Epithelial cell of esophagus (primary cell): Measurements from ENCODE around the gene ARHGAP42.

ENCODE experiments used
- DNase-seq: peaks from one replicate; pipeline ENCODE4 v3.0.0; 2010; ENCODE audit warnings: low read depth
- H3K4me3 ChIP-seq: 2 replicates; pipeline ENCODE4 v1.5.1; 2011; ENCODE audit warnings: mild to moderate bottlenecking, low read length, control low read depth
- TF ChIP-seq, protein P1 (sequence below): IDR thresholded peaks from 2 replicates; pipeline ENCODE4 v1.5.1; 2011; ENCODE audit warnings: low read depth, mild to moderate bottlenecking, low read length, control low read depth, inconsistent platforms; ENCODE audit not compliant: insufficient read depth; ENCODE audit errors: missing control alignments

The ARHGAP42 gene, protein sequence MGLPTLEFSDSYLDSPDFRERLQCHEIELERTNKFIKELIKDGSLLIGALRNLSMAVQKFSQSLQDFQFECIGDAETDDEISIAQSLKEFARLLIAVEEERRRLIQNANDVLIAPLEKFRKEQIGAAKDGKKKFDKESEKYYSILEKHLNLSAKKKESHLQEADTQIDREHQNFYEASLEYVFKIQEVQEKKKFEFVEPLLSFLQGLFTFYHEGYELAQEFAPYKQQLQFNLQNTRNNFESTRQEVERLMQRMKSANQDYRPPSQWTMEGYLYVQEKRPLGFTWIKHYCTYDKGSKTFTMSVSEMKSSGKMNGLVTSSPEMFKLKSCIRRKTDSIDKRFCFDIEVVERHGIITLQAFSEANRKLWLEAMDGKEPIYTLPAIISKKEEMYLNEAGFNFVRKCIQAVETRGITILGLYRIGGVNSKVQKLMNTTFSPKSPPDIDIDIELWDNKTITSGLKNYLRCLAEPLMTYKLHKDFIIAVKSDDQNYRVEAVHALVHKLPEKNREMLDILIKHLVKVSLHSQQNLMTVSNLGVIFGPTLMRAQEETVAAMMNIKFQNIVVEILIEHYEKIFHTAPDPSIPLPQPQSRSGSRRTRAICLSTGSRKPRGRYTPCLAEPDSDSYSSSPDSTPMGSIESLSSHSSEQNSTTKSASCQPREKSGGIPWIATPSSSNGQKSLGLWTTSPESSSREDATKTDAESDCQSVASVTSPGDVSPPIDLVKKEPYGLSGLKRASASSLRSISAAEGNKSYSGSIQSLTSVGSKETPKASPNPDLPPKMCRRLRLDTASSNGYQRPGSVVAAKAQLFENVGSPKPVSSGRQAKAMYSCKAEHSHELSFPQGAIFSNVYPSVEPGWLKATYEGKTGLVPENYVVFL

DNA sequence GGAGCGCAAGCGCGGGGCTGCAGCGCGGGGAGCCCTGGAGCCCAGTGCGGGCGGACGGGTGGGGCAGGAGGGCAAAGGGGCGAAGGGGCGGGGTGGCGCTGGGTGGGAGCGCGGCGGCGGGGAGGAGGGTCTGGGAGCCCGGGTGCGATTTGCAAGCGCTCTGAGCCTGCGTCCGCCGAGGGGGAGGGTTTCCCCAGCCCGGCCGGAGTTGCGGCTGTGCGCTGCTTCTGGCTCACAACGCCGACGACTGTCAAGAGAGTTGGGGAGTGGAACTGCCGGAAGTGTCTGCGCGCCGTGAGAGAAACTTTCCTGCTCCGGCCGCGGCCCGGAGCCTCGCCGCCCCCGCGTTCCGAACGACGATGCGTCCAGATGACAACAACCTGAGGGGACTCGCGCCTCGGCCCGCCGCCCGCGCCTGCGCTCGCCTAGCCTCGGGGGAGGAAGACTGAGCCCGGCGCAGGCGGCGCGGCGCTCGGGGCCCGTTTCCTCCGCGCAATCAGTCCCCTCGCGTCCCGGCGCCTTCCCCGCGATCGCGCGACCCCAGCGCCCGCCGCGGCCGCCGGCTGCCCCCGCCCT lies at the start of gene ARHGAP42:
Gene ARHGAP42, plus strand, starts transcription at position 235 of the 576 bp plus-strand sequence. CDS start 391 bp downstream, outside the sequence.
- peak within 1 kb of the TSS; percentile 68 for H3K4me3 ChIP-seq
- TF ChIP-seq, protein P1, sequence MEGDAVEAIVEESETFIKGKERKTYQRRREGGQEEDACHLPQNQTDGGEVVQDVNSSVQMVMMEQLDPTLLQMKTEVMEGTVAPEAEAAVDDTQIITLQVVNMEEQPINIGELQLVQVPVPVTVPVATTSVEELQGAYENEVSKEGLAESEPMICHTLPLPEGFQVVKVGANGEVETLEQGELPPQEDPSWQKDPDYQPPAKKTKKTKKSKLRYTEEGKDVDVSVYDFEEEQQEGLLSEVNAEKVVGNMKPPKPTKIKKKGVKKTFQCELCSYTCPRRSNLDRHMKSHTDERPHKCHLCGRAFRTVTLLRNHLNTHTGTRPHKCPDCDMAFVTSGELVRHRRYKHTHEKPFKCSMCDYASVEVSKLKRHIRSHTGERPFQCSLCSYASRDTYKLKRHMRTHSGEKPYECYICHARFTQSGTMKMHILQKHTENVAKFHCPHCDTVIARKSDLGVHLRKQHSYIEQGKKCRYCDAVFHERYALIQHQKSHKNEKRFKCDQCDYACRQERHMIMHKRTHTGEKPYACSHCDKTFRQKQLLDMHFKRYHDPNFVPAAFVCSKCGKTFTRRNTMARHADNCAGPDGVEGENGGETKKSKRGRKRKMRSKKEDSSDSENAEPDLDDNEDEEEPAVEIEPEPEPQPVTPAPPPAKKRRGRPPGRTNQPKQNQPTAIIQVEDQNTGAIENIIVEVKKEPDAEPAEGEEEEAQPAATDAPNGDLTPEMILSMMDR, result no peak
- peak; percentile 63 for DNase-seq

DNA sequence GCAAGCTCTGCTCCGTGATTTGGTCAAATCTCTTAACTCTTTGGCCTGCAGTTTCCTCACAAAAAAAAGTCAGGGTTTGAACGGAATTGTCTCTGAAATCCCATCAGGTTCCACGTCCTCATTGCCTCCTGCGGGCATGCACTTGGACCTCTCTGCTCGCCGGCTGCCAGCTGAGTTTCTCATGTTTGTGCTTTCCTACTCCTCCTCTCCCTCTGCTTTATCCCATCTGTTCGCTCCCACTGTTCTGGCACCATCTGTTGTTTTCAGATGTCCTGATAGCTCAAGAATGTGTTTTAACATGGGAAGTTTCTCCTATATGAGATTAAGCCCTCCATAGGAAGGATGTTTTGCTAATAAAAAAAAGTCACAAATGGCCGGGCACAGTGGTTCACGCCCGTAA lies 49.4 kb upstream of the ARHGAP42 start:
- no peak for DNase-seq
- TF ChIP-seq, protein P1, result no peak
- no peak overlapping the region for H3K4me3 ChIP-seq

DNA sequence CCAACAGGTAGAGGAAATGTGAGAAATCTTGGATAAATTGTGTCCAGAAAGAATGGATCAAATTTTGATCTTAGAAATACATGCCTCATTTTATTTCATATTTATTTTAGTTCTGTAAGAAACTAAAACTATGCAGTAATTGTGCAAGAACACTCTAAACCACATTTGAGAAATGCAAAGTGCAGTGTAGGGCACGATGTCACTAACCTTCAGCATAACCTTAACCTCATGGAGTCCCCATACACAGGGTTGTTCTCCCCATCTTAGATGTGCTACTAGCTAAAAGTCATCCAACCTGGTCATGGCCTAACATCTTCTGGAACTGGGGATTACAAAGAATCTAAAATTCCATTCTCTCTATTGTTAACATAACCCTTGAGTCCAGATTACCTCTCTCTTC lies 48.4 kb upstream of the ARHGAP42 start:
- TF ChIP-seq, protein P1, result no peak
- DNase-seq, result no peak
- H3K4me3 ChIP-seq, result no peak overlapping the region

DNA sequence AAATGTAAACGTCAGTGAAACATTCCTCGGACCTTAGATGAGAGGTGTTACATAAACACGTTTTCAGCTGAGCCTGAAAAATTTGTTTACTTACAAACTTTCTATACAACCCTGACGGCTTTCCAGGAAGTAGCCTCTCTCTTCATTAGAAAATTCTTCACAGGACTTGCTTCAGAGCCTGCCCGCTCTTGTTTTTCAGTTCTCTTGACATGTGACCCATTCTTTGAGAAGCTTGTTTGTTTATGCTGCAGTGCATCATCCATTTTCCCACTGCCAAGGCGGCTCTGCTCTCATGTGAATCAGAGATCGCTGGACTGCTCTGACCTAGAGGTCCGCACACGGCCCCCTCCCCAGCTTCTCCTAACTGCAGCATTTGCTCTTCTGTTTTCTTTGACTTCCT lies 47.9 kb upstream of the ARHGAP42 start:
- peak; percentile 88 for DNase-seq
- TF ChIP-seq, protein P1, result no peak
- no peak overlapping the region for H3K4me3 ChIP-seq

DNA sequence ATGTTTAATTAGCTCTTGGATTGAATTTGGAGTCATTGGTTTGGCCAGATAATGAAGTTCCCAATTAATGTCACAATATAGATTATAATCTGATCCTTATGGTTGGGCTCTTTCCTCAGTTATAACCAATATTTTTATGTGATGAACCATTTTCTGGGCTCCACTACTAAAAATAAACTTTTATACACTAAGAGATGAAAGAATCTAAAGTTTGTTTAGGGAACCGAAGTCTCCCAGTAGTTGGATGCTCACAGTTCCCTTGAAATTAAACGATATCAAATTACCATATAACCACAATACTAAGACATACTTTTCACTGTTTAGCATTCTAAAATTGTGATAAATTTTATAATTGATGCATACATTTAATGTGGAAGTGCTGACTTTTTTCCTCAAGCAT lies 47.0 kb upstream of the ARHGAP42 start:
- DNase-seq, result no peak
- TF ChIP-seq, protein P1, result no peak
- no peak overlapping the region for H3K4me3 ChIP-seq

DNA sequence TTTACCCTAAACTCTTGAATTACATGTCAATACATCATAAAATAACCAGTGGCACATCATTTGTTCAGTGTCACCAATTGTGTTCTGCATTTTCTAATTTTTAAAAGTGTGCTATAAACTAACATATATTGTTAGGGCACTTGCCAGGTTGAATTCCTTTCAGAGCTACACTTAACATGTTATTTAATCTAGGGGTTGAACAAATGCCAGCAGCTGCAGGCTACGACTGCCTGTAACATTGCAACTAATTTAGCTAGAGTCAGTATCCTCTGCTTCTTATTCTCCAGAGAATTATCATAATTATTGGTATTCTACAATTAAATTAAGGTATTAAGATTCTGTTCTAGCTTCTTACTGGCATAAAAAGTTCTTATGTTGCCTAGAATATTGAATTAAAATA lies 46.4 kb upstream of the ARHGAP42 start:
- TF ChIP-seq, protein P1, result no peak
- no peak overlapping the region for H3K4me3 ChIP-seq
- DNase-seq, result no peak
